SU-DHL-6 (cell line): ENCODE measurements around the gene NEUROG1.

Experiments used
- EZH2phosphoT487 ChIP-seq: fragments of 200-600 bp; sonication (generic), shearing (Covaris generic); conservative IDR thresholded peaks from 2 replicates; pipeline ENCODE4 v1.6.1; 2018; ENCODE audit warnings: mild to moderate bottlenecking, antibody characterized with exemption, low read length, moderate library complexity, mixed read lengths
- TF ChIP-seq, protein P1 (sequence below): fragments of 200-600 bp; sonication (generic); IDR thresholded peaks from one replicate; pipeline ENCODE4 v1.5.1; 2017; ENCODE audit warnings: antibody characterized with exemption, mild to moderate bottlenecking, low read length, moderate library complexity; ENCODE audit not compliant: insufficient read depth, poor library complexity, severe bottlenecking

DNA sequence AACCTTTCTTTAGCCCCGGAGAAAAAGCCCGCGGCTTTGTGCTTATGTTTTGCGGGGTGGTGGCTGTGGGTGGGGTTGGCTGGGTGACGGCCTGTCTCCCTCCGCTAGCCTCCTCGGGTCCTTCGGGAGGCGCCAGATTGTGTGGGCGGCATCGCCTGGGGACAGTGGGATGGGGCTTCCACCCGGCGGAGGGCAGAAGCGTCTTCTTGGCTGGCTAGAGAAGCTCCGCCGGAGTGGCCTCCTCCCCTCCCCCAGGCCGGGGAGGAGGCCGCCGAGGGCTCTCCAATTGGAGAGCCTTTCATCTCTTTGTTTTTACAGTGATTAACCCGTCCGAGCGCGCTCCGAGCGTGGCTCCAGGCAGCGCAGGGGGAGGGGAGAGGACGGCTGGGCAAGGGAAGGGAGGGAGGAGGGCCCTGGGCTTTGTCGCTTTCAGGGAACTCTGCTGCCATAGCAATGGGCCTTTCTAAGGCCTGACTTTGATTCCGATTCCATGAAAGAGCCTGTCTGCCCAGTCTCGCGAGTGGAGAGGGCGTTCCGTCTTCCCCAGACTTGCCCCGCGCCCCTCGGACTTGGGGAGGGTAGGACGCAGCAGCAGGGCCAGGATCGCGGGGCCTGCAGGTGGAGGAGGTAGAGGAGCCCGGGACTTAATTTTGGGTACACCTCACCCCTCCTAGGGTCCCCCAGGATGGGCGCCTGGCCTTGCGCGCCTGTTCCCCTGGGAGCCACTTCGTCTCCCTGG, 46.9 kb downstream of the NEUROG1 start:
- TF ChIP-seq, protein P1, sequence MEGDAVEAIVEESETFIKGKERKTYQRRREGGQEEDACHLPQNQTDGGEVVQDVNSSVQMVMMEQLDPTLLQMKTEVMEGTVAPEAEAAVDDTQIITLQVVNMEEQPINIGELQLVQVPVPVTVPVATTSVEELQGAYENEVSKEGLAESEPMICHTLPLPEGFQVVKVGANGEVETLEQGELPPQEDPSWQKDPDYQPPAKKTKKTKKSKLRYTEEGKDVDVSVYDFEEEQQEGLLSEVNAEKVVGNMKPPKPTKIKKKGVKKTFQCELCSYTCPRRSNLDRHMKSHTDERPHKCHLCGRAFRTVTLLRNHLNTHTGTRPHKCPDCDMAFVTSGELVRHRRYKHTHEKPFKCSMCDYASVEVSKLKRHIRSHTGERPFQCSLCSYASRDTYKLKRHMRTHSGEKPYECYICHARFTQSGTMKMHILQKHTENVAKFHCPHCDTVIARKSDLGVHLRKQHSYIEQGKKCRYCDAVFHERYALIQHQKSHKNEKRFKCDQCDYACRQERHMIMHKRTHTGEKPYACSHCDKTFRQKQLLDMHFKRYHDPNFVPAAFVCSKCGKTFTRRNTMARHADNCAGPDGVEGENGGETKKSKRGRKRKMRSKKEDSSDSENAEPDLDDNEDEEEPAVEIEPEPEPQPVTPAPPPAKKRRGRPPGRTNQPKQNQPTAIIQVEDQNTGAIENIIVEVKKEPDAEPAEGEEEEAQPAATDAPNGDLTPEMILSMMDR = no peak
- TF ChIP-seq EZH2phosphoT487 = no peak
